Upper lobe of left lung (tissue), 6 donors: ENCODE results near the gene NLGN1. TPM values are rescaled to one million over a fixed set of nuclear protein-coding genes. Genes with fewer than 3 reads are reported as not detected.
A peak's percentile ranks its signal among the peaks of the same experiment; 100 is the strongest.
"Not testable (repeated sequence)": the region's sequence is repeated elsewhere in the genome, so short reads cannot be mapped to it uniquely, and the experiment has no call there.

Experiments used
- ATAC-seq, 2 donors: fragments of 200-7000 bp; cut with Tn5 transposase; one replicate each; pipeline ENCODE4 v1.9.1; 2022; ENCODE audit warnings: mild to moderate bottlenecking in 2 of 2, moderate library complexity in 2 of 2; ENCODE audit not compliant: low FRiP score in 2 of 2
- DNase-seq, 2 donors: peaks; one replicate each; pipeline ENCODE4 v3.0.0-alpha.2; 2019 to 2020
- H3K27ac ChIP-seq, 4 donors: fragments of 200-600 bp; sonication (generic); one replicate each; pipeline ENCODE4 v1.5.1; 2016 to 2019
- H3K27me3 ChIP-seq, 4 donors: fragments of 200-600 bp; sonication (generic); one replicate each; pipeline ENCODE4 v1.5.1; 2017 to 2019
- H3K36me3 ChIP-seq, 4 donors: fragments of 200-600 bp; sonication (generic); one replicate each; pipeline ENCODE4 v1.5.1; 2016 to 2019
- H3K4me1 ChIP-seq, 4 donors: fragments of 200-600 bp; sonication (generic); one replicate each; pipeline ENCODE4 v1.5.1; 2018 to 2019
- H3K4me3 ChIP-seq, 4 donors: fragments of 200-600 bp; sonication (generic); one replicate each; pipeline ENCODE4 v1.5.1; 2017 to 2019; ENCODE audit warnings: mild to moderate bottlenecking in 2 of 4, moderate library complexity in 1 of 4
- H3K9me3 ChIP-seq, 4 donors: fragments of 200-600 bp; sonication (generic); one replicate each; pipeline ENCODE4 v1.5.1; 2018 to 2019
- EP300 ChIP-seq, 4 donors: sonication (generic); formaldehyde crosslinking; IDR thresholded peaks; one replicate each; pipeline ENCODE4 v1.5.1; 2017; ENCODE audit warnings: antibody characterized with exemption in 4 of 4, control low read depth in 2 of 4
- POLR2A ChIP-seq, 4 donors: fragments of 450-650 bp; IDR thresholded peaks; one replicate each; pipeline ENCODE4 v1.5.1; 2016 to 2017; ENCODE audit warnings: antibody characterized with exemption in 4 of 4, mild to moderate bottlenecking in 2 of 4
- POLR2AphosphoS5 ChIP-seq, 2 donors: sonication (generic); formaldehyde crosslinking; IDR thresholded peaks; one replicate each; pipeline ENCODE4 v1.5.1; 2017; ENCODE audit warnings: antibody characterized with exemption in 2 of 2
- WGBS, 2 donors: methylation state at CpG; one replicate each; pipeline ENCODE4 v1.1.5; 2017 to 2018; 5-methylcytosine and 5-hydroxymethylcytosine counted together
- total RNA-seq, 6 donors: library from RNA; depleted of rRNA in 4 of 6; stranded (reverse); fragments of >200 nt in 4 of 6; gene quantifications; one replicate each; pipeline versions ENCODE4 v1.1.0 to v1.2.1, GENCODE V29; 2016 to 2021
- TF ChIP-seq, protein P1 (sequence below), 6 experiments: fragments of 450-650 bp in 4 of 6; fragments of 200-600 bp in 2 of 6; sonication (generic) in 2 of 6; IDR thresholded peaks; one replicate each; pipeline ENCODE4 v1.5.1; 2016 to 2019; ENCODE audit warnings: antibody characterized with exemption in 6 of 6
- donor health status: DM: no; HTN: no; CAD: no; lungs with moderate emphysema.
- donor health status: DM: no; HTN: yes; CAD: no; lungs with severe emphysema.

The NLGN1 gene
- total RNA-seq, 6 donors from 2014 or later: under 0.01 to 3.5 (median 1.9) TPM

DNA sequence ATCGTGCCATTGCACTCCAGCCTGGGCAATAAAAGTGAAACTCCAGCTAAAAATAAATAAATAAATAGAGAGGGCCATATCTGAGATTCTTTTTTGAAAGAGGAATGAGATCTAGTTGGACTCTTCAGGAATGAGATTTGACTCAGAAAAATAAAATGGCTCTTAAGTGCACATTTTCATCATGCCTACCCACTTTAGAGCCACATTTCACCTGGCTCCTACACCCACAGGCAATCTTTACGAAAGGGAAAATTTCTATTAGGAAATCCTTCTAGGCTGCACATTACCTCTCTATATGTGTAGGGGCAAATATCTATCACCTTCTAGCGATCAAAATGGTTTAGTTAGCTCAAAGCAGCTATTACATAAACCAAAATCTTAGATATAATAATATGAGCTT is 16.9 kb upstream of the NLGN1 start:
- ATAC-seq: no peak
- TF ChIP-seq, protein P1, sequence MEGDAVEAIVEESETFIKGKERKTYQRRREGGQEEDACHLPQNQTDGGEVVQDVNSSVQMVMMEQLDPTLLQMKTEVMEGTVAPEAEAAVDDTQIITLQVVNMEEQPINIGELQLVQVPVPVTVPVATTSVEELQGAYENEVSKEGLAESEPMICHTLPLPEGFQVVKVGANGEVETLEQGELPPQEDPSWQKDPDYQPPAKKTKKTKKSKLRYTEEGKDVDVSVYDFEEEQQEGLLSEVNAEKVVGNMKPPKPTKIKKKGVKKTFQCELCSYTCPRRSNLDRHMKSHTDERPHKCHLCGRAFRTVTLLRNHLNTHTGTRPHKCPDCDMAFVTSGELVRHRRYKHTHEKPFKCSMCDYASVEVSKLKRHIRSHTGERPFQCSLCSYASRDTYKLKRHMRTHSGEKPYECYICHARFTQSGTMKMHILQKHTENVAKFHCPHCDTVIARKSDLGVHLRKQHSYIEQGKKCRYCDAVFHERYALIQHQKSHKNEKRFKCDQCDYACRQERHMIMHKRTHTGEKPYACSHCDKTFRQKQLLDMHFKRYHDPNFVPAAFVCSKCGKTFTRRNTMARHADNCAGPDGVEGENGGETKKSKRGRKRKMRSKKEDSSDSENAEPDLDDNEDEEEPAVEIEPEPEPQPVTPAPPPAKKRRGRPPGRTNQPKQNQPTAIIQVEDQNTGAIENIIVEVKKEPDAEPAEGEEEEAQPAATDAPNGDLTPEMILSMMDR (IDR thresholded peaks at IDR 0.05): no peak
- TF ChIP-seq EP300 (IDR thresholded peaks at IDR 0.05) (no peak), POLR2AphosphoS5 (IDR thresholded peaks at IDR 0.05) (no peak), POLR2A (IDR thresholded peaks at IDR 0.05) (no peak)
- Histone ChIP-seq H3K27me3 (no peaks in the 10 kb centered on the region), H3K27ac (no peak overlapping the region), H3K4me3 (no peak overlapping the region), H3K4me1 (no peaks in the 10 kb centered on the region), H3K9me3 (no peaks in the 10 kb centered on the region), H3K36me3 (no peaks in the 10 kb centered on the region)
- 87 to 90% methylated on average over 3 of the region's 3 CpGs for WGBS, 2 donors
- no peak for DNase-seq

DNA sequence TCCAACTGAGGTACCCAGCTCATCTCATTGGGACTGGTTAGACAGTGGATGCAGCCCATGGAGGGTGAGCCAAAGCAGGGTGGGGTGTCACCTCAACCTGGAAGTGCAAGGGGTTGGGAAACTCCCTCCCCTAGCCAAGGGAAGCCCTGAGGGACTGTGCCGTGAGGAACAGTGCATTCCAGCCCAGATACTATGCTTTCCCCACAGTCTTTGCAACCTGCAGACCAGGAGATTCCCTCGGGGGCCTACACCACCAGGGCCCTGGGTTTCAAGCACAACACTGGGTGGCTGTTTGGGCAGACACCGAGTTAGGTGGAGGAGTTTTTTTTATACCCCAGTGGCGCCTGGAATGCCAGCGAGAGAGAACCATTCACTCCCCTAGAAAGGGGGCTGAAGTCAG is 15.6 kb upstream of the NLGN1 start:
- not testable (repeated sequence) for ATAC-seq, H3K36me3 ChIP-seq, H3K4me3 ChIP-seq, H3K9me3 ChIP-seq, DNase-seq, H3K27me3 ChIP-seq, H3K27ac ChIP-seq, H3K4me1 ChIP-seq
- 82 to 86% methylated on average over 5 of the region's 5 CpGs for WGBS, 2 donors

DNA sequence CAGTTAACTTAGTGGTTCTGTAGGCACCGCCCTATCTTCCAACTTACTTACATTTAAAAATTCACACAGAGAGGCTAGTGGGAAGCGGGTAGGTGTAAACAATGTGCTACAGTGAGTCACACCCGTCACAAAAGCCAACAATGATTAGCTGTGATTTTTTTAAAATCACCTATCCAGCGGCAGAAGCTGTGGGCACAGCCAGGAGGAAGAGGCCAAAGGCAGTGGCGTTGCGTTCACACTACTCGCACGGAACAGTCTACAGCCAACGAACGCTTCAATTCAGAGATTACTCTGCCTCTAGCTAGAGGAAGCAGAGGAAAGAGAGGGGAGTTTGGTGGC is 2.5 kb upstream of the NLGN1 start:
- Histone ChIP-seq H3K27ac (peak overlapping the region; percentile 48 to 78 (median 55)), H3K36me3 (no peaks in the 10 kb centered on the region), H3K4me1 (peaks cover 0 to 37% (median 19%) of the 10 kb centered on the region in 4 donors), H3K27me3 (peaks cover 0 to 10% (median 3%) of the 10 kb centered on the region in 4 donors), H3K9me3 (no peaks in the 10 kb centered on the region), H3K4me3 (peak overlapping the region in 3 of 4 donors; percentile 45 to 60 (median 57))
- ATAC-seq (peak in 1 of 2 donors; percentile 60), DNase-seq (no peak)
- 0 to 3% methylated on average over 10 of the region's 10 CpGs for WGBS, 2 donors
- TF ChIP-seq EP300 (IDR thresholded peaks at IDR 0.05) (no peak), POLR2A (IDR thresholded peaks at IDR 0.05) (no peak), POLR2AphosphoS5 (IDR thresholded peaks at IDR 0.05) (no peak)
- TF ChIP-seq, protein P1 (IDR thresholded peaks at IDR 0.05): no peak

DNA sequence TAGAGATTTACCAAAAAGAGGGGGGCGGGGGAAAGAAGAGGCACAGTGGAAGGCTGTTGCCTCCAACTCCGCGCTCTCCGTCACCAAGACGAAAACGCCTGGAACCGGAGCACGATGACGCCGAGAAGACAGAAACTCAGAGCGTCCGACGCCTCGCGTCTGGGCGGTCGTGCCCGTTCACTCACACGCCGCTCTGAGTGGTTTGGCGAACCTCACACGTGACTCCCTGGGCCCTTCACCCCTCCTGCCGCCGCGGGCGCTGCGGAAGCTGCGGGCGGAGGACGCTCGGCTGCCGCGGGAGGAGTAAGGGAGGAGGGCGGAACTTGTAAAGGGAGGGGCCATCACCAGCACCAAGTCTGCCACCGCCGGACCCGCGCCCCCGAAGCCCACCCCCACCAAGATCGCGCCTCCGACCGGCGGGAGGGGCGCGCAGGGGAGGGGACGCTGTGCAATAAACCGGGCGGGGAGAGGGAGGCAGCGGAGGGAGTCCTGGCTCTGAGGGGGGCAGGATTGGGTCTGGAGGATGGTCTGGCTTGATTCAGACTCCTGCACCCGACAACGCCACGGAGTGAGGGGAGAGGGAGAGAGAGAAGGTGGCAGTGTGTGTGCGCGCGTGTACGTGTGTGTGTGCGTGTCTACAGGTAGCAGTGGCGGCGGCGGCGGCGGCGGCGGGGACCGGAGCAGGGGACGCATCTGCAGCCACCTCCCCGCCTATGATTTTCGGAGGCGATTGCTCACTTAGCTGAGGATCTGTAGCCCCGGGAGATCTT is 1.9 kb upstream of the NLGN1 start:
- H3K4me1 ChIP-seq: peaks cover 0 to 37% (median 19%) of the 10 kb centered on the region in 4 donors
- H3K9me3 ChIP-seq: no peaks in the 10 kb centered on the region
- H3K27ac ChIP-seq: peak overlapping the region; percentile 48 to 78 (median 55)
- H3K27me3 ChIP-seq: peaks cover 0 to 10% (median 3%) of the 10 kb centered on the region in 4 donors
- H3K36me3 ChIP-seq: no peaks in the 10 kb centered on the region
- ATAC-seq (peak; percentile 93 to 94), DNase-seq (peak; percentile 85 to 95)
- H3K4me3 ChIP-seq: peak overlapping the region; percentile 30 to 60 (median 51)
- 1 to 3% methylated on average over 44 to 57 of the region's 71 CpGs for WGBS, 2 donors
- TF ChIP-seq, protein P1 (IDR thresholded peaks at IDR 0.05): no peak
- no peak for TF ChIP-seq EP300 (IDR thresholded peaks at IDR 0.05)
- peak in 3 of 4 donors; percentile 15 to 44 (median 31) for TF ChIP-seq POLR2A (IDR thresholded peaks at IDR 0.05)
- peak in 1 of 2 donors; percentile 54 for TF ChIP-seq POLR2AphosphoS5 (IDR thresholded peaks at IDR 0.05)

DNA sequence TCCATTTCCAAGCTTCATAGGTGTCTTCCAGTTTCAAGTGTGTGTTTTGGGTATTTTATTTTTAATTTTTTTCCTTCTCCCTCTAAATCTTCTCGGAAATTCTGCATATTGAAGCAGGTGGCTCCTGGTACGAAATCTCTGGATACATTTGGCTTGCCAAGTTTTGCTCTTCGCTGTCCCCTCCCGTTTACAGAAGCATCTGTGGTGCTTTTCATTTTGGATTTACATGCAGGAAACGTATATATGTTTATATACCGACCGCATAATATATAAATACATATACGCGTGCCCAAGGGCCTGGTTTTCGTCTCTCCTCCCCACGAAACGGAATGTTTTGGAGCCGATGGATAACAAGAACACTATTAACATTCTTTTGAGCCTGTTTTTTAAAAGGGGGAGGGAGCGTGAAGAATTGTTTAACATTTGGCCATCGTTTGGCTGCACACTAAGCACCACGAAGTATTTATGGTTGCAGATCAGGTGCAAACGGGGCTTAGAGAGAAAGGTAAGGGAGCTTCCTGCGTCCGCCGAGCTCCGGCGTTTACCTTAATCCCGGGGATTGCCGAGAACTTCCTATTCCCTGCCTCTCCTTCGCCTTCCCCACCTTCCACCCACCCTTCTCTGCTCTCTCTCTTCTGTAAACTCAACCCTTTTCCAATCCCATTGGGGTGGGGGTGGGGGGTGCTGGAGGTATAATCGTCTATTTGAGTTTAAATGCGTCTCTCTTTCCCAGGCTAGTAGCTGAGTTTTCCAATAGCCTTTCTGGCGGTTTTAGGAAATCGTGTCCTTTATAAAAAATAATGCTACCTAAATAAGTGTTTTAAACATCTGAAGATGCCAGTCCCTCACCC is 1.1 kb upstream of the NLGN1 start:
- H3K4me3 ChIP-seq: peak overlapping the region; percentile 30 to 60 (median 51)
- DNase-seq (no peak), ATAC-seq (no peak)
- TF ChIP-seq EP300 (IDR thresholded peaks at IDR 0.05) (no peak), POLR2AphosphoS5 (IDR thresholded peaks at IDR 0.05) (no peak), POLR2A (IDR thresholded peaks at IDR 0.05) (no peak)
- TF ChIP-seq, protein P1 (IDR thresholded peaks at IDR 0.05): no peak
- no peak overlapping the region for H3K27ac ChIP-seq
- H3K27me3 ChIP-seq: peaks cover 0 to 10% (median 3%) of the 10 kb centered on the region in 4 donors
- H3K36me3 ChIP-seq: no peaks in the 10 kb centered on the region
- WGBS, 2 donors: 1 to 2% methylated on average over 29 of the region's 29 CpGs
- H3K9me3 ChIP-seq: no peaks in the 10 kb centered on the region
- H3K4me1 ChIP-seq: peaks cover 0 to 37% (median 19%) of the 10 kb centered on the region in 4 donors
